Stimulated activated CD4-positive, alpha-beta T cell treated with anti-CD3 and anti-CD28 coated beads, TNF-alpha, amount 100 ng/mL, for 48 hours (primary cell): ENCODE data around the gene PTRHD1.
A peak's percentile ranks its signal among the peaks of the same experiment; 100 is the strongest.

Experiments used
- DNase-seq, 3 donors: peaks; one replicate each; pipeline ENCODE4 v3.0.0-alpha.2; 2020; ENCODE audit warnings: low read depth in 3 of 3

The PTRHD1 gene

GRCh38 chr2:24830351-24830750 lies 37.2 kb upstream of the PTRHD1 start:
- DNase-seq: no peak

GRCh38 chr2:24828238-24828996 lies 35.2 kb upstream of the PTRHD1 start:
- DNase-seq: no peak

DNA sequence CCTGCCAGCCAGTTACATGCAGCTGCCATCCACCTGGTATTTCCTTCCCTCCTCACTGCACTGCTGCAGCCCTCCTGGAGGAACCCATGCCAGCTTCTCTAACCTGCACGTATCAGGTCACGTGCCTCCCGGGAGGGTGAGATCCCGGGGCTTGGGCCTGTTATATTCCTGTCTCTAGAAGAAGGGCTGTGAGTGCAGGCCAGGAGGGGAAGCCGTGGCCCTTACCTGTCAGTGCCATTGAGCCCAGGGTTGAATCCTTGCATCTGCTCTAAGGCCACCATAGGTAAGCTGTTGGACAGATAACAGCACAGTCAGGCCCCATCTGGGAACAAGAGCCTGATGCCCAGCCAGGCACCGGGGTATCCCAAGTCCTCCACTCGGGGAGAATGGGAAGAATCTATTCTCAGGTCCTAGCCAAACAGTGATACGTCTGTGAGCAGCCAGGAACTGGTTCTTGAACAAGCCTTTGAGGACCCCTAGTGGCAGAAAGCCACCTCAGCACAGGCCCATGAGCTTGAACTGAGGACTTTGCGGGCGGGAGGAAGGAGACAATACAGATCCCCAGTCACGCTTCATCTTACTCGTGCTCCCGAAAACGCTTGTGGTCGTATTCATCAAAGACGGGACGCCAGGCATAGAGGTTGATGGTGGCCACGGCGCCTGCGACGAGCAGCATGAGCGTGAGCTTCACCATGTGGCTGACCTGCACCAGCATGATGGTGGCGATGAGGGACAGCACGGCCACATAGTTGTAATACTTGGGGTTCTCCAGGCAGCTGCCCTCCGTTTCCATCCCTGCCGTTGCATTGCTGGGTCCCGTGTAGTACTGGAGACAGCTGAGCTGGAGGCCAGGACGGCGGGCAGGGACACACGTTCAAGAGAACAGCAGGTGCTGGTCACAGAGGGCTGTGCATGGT lies 34.4 kb upstream of the PTRHD1 start:
- DNase-seq: peak; percentile 37 to 49 (median 43)

- DNase-seq: no peak
Measured at GRCh38 chr2:24826773-24827145, 33.6 kb upstream of the PTRHD1 start.

DNA sequence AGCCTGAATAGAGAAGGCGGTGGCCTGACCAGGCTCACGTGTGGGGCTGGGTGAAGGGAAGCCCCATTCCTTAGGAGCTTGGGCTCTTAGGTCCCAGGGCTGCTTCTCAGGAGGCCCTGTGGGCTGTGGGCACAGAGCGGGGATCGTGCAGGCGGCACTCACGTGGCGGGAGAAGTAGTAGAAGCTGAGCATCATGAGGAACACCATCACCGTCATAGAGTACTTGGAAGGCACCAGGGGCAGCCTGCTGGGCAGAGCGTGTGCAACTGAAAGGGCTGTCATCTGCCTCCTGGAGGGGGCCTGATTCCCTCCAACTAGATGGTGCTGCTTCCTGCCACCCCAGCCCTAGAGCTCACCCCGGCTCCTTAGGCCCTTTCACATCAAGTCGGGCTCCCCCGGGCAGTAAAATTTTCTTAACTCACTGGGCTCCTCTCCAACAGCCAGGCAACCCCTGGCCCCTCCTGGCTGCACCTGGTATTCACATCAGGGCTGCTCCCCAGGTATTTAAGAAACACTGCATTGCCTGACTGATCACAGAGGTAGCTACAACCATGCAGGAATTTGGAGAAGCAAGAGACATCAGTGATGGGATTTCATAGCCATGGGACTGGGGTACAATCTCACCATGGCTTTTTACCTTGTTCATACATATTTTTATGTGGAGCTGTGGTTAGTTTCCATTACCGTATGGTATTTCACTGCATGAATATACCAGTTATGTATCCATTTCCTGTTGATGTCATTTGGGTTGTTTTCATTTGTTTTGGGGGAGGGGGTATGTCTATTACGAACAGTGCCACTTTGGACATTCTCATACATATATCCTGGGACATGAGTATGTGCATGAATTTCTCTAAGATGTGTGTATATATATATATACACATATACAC lies 32.9 kb upstream of the PTRHD1 start:
- no peak for DNase-seq

GRCh38 chr2:24824966-24825882 lies 32.0 kb upstream of the PTRHD1 start:
- DNase-seq: peak in 2 of 3 donors; percentile 13 to 20

DNA sequence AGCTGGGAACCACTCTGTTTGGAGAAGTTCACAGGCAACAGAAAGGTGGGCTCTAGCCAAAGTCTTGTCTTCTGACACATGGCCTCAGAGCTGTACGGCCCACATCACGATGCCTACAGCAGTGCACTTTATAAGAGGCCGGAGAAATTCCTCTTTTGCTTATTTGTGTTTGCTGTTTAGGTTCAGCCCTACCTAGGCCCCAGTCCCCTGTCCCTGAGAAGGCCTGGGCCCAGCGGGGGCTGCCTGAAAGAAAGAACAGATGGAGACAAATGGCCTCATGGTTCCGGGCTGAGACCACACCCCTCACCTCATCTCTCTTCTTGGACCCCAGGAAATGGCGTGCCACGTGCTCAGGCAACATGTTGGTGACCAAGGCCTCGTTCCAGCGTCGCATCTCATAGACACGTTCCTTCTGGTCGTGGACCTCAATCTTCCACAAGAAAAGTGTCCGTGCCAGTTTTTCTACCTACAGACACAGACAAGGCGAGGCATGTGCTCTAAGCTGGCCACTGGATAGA lies 30.9 kb upstream of the PTRHD1 start:
- no peak for DNase-seq

DNA sequence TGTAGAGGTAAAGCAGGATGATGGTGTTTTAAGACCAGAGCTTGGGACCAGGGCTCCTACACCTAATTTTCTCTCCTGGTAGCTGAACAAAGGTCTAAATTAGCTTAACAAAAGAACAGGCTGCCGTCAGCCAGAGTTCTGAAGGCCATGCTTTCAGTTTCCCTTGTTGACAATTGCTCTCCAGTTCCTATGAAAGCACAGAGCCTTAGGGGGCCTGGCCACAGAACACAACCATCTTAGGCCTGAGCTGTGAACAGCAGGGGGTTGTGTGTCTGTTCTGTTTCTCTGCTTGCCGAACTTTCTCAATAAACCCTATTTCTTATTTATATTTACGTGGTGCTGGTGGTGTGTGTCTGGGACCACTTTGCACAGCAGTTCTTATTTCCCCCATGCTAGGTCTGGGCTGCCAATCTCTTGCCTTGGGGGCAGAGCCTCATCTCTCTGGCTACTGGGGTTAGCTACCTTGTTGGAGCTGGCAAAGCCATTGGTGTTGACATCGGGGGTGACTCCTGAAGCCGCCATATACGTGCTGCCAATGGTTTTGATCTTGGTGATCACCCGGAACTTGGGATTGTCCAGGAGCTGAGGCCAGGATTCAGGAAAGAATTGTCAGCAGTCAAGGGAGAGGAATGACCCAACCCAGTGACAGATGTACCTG lies 29.0 kb upstream of the PTRHD1 start:
- DNase-seq: no peak

GRCh38 chr2:24821433-24821891 lies 28.3 kb upstream of the PTRHD1 start:
- DNase-seq: no peak

DNA sequence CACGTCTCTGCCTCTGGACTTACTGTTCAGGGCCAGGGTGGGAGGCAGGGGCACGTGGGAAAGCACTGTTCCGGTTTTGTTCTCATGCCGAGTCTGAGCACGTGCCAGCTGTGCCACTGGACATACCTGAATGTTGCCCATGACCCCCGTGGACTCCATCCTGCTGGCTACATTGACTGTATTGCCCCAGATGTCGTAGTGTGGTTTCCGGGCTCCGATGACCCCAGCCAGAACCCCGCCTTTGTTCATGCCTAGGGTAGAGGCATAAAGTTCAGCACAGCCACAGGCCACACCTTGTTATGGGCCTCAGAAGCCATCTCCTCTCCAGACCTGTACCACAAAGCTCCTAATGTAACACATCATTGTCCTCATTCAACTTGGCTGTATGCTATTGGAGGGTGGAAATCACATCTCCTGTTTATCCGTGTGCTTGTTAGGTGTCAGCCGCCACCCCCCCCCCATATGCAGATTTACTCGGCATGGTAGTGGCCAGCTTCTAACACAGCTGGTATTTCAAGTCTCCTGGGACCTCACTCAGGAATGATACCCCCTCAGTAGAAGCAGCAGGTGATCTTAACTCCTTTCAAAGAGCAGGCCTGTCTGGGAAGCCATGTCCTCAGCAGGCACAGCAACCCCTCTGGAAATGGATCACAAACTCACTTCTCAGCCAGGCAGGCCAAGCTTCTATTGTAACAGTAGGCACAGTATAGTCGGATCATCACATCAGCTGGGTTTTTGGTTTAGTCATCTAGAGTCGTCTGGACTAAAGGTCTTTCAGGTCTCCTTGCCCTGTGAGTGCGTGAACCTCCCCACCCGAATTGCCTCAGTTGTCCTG lies 27.6 kb upstream of the PTRHD1 start:
- DNase-seq: no peak

GRCh38 chr2:24820175-24820513 lies 27.0 kb upstream of the PTRHD1 start:
- no peak for DNase-seq

- no peak for DNase-seq
Measured at GRCh38 chr2:24819442-24820174, 26.4 kb upstream of the PTRHD1 start.

- no peak for DNase-seq
Measured at GRCh38 chr2:24818721-24819167, 25.6 kb upstream of the PTRHD1 start.

- no peak for DNase-seq
Measured at GRCh38 chr2:24816884-24817283, 23.7 kb upstream of the PTRHD1 start.

DNA sequence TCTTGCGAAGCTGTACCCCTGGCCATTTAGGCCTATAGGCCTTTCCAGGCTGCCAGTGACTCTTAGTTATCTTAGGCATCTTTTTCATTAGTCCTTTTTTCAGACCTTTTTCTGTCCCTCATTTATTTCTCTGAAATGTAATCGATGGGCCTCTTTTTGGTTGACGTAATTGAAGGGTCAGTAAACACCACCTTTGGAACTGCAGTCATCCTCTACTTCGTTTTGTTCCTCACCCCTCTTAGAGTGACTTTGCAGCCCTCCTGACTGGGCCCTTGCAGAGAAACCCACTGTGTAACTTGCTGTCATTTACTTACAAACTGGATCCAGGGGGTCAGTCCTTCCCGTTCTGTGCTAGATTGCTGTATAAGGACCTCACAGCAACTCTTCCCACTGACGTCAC lies 23.2 kb upstream of the PTRHD1 start:
- DNase-seq: no peak

DNA sequence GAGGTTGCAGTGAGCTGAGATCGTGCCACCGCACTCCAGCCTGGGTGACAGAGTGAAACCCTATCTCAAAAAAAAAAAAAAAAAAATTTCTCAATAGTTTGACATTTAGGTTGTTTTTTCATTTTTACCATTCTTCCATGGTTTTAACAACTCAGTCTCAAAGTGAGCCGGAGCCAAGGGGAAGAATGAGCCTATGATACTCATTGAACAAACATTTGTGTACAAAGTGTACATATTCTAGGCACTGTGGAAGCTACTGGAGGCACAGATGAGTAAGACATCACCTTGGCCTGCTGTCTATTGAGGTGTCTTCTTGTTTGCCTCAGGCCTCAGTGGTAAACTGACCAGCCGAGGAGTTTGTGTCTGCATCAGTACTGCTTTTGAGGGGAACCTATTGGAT lies 22.0 kb upstream of the PTRHD1 start:
- no peak for DNase-seq

DNA sequence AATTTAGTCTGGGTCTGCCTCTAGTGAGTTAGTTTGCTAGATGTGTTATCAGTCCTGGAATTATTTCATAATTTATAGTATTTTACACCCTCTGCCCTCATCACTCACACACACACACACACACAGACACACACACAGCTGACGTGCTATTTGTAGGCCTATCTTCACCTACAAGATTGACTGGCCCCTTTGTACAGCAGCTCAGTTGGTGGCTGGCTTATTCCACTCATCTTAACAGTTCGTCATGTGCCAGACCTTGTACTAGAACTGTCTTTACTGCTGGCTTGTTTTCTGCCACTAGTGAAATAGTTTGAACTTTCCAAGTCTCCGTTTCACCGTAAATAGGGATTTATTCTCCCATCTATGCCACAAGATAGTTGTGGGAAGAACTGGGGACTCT lies 21.3 kb upstream of the PTRHD1 start:
- no peak for DNase-seq

GRCh38 chr2:24813691-24814137 lies 20.5 kb upstream of the PTRHD1 start:
- DNase-seq: no peak
